NCI-H226 (cell line): ENCODE data around the gene KCNN3.

Experiments
- DNase-seq: peaks from one replicate; pipeline ENCODE4 v3.0.0-alpha.2; 2015

Gene KCNN3

GRCh38 chr1:154769193-154769895 lies 100.7 kb downstream of the KCNN3 start:
- no peak for DNase-seq

DNA sequence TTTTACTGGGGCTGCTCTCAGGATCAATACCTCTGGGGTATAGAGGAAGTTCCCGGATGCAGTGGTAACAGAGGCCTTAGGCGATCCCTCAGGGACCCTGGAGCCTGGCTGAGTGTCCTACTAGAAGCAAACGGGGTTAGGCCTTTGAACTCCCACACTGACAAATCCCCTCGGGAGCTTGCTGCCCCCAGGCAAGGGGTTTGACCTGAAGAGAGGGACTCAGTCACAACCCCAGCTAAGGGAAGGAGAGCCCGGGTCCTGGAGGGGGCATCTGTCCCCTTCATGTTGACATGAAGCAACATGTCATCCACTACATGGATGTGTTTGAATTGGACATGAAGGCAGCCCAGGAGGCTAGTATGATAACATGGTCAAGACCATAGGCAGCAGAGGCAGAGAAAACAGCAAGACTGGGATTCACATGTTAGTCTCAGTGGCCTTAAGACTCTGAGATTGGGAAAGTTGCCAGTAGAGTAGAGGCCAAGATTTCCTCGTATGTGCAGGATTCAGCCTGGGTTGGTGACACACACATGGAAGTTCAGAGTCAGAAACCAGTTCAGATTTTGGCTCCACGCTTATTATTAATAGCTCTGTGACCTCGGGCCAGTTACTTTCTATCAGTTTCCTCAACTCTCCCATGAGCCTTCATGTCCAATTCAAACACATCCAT lies 101.5 kb downstream of the KCNN3 start:
- DNase-seq = no peak

DNA sequence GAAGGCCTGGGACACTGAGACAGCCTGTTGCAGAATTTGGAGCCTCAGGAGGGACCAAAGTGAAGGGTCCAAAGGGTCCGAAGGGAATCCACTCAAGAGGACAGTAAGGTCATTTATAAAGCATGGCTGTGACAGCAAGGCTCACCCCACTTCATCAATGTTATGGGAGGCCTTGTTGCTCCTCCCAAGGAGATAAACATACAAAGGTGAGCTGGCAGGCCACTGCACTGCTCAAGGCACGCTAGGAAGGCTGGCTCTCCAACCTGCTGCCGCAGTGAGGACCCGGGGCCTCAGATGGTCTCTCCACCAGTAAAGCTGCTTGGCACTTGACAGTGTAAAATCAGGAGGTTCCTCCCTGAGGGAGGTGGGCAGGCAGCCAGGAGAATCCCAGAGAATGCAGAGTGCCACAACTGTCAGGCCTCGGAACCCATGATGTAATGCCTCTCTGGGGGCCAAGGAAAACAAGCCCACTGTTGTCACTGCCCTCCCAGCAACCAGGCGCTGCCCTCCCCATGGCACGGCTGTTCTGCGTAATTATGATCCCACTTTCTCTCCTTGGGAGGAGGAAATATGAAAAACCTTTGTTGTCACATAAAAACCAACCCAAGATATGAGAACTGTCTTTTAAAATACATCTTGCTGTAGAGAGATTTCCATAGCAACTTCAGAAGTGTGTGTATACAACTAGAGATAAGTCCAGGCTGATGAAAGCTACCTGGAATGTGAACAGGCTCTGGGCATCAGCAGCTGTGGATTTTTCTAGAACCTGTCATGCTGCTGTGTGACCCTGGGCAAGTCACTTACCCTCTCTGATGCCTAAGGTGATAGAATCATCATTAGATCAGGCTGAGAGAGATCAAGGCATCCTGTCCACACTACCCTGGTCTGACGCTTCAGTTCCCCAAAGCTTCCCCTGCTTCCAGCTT lies 102.5 kb downstream of the KCNN3 start:
- DNase-seq = peak; percentile 92

GRCh38 chr1:154765970-154766369 lies 104.1 kb downstream of the KCNN3 start:
- DNase-seq = peak; percentile 58

GRCh38 chr1:154764773-154765172 lies 105.3 kb downstream of the KCNN3 start:
- DNase-seq = no peak

- no peak for DNase-seq
These were observed 105.9 kb downstream of the KCNN3 start for GRCh38 chr1:154764181-154764580.

GRCh38 chr1:154760469-154760933 lies 109.6 kb downstream of the KCNN3 start:
- no peak for DNase-seq

DNA sequence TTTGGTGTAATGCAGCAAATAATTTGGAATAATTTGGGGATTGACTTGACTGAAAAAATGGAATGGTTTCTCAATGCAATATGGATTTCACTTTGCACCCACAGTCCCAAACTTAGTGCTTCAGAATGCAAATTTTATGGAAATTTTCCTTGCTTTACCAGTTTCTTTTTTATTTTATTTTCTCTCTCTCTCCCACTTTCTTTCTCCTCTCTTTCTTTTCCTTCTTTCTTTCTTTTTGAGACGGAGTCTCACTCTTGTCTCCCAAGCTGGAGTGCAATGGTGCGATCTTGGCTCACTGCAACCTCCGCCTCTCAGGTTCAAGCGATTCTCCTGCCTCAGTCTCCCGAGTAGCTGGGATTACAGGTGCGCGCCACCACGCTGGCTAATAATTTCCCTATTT lies 110.3 kb downstream of the KCNN3 start:
- no peak for DNase-seq

DNA sequence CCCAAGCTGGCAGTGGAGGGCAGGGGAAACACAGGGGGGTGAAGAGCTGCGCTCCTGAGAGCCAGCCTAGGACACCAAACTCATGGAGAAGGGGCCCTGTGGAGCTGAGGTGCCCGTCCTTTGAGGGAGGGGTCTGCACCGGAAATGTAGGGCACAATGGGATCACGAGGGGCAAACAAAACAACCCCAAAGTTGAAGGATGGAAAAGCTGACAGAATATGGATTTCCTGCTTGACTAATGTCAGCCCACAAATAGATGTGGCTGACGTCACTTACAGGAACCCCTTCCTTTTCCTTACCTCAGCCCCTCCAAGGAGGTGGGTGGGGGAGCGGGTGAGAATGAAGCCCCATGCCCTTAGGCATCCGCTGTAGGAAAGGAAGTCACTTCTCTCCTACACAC lies 110.9 kb downstream of the KCNN3 start:
- DNase-seq = no peak

DNA sequence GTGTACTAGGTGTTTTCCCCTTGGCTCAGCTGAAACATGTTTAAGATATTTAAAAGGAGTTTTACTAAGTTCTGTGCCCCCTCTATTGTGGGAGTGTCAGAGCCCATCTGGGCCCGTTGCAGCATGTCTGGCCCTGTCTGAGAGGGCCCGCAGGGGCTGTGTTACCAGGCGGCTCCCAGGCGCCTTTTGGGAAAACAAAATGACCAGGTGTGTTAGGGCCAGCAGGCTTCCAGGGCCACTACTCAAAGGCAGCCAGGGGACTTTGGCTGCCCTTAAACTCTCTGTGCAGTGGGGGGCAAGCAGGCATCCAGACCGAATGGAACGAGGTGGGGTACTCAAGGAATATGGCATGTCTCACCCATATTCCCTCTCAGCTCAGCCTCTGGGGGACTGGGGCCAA lies 111.7 kb downstream of the KCNN3 start:
- no peak for DNase-seq

DNA sequence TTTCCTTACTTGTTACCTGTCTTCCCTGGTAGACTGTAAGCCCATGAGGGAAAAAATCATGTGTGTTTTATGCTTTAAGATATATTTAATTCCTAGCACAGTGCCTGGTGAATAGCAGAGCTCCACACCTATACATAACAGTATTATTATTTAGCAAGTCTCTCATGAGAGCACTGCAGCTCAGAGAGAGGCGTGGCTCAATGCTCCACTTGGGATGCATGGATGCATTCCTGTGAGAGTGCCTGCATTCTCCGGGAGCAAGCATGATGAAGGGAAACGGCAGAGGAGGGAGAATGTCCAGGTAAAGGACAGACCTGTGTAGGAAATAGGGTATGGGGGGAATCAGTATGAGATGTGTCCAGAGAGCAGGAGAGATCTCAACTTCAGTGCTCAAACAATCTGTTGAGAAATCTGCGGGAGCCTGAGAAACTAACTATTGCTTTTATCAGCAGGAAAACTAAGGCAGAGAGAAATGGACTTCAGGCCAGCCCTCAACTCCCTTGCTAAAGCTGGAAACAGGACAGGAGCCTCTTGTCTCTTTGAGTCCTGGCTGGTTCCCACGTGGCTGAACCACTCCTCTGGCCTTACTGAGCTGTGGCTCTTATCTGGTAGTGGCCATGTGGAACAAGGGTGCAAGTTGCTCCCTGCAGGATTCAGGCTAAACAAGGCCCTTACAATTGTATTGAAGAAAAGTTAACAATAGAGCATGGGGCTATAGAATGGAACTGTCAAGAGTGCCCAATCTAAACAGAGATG lies 113.1 kb downstream of the KCNN3 start:
- no peak for DNase-seq

- DNase-seq = peak; percentile 22
These were observed 114.0 kb downstream of the KCNN3 start for GRCh38 chr1:154755858-154756730.

GRCh38 chr1:154753426-154753825 lies 116.7 kb downstream of the KCNN3 start:
- no peak for DNase-seq

DNA sequence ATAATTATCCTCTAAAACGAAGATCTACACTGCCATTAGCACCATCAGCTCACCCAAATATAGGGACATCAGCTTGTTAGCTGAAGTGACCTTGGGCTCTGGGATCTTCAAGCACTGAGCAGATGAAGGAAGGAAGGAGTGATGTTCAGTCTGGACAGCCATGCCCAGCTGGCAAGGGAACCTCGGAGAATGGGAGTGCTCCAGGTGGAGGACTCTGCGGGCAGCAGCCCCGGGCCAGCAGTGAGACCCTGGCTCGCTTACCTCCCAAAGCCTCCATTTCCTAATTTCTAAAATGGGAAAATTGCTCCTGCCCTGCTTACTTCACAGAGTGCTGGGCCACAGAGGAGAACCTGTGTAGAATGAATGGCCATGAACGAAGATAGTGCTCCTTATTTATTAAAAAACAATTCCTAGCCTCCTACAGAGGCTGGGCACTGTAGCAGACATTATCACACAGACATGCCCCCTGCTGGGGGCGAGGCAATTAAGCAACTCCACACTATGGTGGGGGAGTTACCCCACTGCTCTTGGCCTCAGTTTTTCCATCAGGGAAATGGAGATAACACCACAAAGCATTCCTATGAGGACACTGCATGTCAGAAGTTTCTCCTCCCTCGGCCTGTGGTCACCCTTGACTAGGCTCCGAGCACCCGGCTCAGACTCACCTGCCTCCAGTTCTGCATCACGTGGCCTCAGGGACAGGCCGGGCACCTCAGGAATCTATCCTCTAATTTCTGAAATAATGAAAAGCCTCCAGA lies 117.6 kb downstream of the KCNN3 start:
- no peak for DNase-seq

DNA sequence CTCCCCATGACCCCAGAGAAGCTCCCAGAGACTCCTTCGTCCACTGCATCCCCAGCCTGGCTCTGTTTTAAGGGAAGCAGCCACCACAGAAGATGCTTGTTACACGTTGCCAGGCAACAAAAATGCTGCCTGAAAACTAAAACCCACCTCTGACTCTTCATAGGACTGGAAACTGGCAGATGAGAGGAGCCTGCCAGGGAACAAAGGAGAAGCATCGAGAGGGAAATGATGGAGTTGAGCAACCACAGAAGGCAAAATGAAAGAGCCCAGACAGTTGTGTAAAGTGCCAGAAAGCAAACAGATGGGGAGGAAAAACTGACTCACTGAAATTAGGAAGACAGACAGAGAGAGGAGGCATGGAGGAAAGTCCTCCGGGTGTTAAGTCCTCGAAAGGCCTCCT lies 118.4 kb downstream of the KCNN3 start:
- DNase-seq = peak; percentile 22

DNA sequence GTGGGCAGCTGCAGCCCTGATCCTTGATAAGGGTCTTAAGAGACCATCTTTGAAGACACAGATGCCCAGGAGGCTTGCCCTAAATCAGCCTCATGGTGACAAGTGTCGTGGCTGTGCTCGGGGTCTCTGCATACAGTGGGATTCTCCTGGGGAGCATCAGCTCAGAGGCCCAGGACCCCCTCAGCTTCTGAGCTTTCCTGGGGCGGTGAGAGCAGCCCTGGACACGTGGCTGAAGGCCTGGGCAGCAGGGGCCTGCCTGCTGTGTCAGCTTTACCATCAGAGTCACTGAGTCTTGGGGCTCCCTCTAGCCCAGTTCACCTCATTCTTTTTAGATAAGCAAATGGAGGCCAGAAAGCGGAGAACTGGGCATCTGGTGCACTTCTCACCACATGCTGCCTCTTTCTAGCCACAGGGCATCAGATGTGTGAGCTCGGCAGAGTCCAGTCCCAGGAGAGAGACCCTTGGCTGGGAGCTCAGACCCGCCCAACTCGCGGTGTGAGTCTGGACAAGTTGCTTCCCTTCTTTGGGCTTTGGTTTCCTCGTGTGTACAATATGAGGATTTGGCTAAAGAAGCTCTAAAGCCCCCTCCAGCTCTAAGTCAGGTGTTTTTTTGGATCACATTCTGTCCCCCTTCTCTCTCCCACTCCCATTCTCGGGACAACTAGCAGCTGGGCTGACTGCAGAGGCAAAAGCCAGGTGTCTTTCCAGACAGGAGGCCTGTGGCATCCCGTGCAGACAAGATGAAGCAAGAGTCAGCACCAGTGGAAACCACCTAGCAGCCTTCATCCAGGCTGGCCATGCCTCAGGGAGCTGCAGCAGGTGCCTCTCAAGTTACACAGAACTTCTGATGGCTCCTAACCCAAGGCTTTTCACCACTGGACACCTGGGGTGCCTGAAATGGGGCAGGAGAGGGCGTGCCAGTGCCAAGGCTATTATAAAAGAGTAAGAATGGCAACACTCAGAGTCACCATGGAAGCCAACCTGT lies 119.1 kb downstream of the KCNN3 start:
- no peak for DNase-seq

GRCh38 chr1:154749078-154749760 lies 120.9 kb downstream of the KCNN3 start:
- peak; percentile 66 for DNase-seq

GRCh38 chr1:154748405-154748775 lies 121.7 kb downstream of the KCNN3 start:
- DNase-seq = no peak
